Skin epidermis (tissue), 12 donors: Measurements from ENCODE around the gene PARP6.

Experiments
- H3K27ac ChIP-seq, 21 experiments: fragments of 200-600 bp; sonication (generic) in 11 of 21; one replicate each; pipeline ENCODE4 v1.5.0; 2020; ENCODE audit warnings: mild to moderate bottlenecking in 3 of 21, inconsistent platforms in 2 of 21, moderate library complexity in 2 of 21
- H3K4me3 ChIP-seq, 7 experiments: fragments of 200-600 bp; sonication (generic) in 2 of 7; one replicate each; pipeline ENCODE4 v1.5.0; 2020; ENCODE audit warnings: inconsistent platforms in 2 of 7, mild to moderate bottlenecking in 2 of 7, moderate library complexity in 1 of 7

The PARP6 gene

DNA sequence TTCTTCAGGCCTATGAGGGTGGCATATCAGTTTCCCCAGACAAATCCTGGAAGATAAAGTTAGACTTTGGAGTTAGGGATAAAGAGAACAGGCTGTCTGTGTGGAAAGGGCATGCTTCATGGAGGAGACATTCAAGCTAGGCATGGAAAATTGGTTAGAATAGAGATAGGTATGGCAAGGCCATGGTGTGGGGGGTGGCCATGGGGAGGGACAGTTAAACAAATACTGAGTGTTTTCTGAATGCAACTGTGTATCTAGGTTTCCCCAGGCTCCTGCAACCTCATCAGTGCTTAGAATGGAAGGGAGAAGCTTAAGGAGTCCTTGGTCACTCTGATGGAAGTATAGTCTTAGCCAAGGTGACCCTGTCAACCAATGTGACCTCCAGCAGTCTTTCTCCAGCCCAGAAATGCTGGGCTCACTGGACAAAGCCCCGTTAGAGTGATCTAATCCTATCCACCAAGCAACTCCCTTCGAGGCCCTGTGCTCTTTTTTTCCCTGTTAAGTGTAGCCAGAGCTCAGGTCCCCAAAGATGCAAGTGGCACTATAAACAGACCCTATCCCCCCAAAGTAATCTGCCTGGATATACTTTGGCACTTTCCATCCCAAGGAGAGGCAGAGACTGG is 35.9 kb downstream of the PARP6 start:
- Histone ChIP-seq H3K4me3 (no peak overlapping the region), H3K27ac (peak overlapping the region in 19 of 21 experiments; percentile 25 to 92 (median 77))

DNA sequence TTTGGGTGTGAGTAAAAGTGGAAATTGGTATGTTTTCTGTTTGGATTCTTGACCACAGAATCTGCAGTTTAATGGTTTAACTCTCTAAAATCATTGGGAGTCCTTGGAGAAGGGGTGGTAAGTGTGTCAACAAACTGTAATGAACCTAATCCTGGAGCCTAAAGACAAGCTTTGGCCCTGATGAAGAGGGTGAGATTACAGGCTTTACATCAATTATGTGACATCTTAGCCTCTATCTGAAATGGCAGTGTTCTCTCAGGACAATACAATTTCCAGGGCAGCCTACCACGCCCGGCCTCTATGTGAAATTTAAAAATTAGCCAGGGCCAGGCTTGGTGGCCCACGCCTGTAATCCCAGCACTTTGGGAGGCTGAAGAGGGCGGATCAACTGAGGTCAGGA is 37.1 kb downstream of the PARP6 start:
- H3K27ac ChIP-seq: peak overlapping the region in 1 of 21 experiments; percentile 12
- no peak overlapping the region for H3K4me3 ChIP-seq

DNA sequence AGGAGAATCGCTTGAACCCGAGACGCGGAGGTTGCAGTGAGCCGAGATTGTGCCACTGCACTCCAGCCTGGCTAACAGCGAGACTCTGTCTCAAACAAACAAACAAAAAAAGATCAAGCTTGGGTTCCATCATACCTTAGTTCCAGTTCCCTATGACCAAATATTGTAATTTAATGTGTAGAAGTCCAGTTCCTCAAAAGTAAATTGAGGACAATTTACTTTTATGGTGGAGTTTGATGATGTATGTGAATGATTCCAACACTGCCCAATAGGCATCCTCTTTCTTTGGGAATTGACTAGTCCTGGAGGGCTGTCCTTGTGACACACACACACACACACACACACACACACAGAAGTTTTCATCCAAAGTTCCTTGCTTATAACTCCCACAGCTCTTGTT is 38.6 kb downstream of the PARP6 start:
- Histone ChIP-seq H3K27ac (peak overlapping the region in 1 of 21 experiments; percentile 15), H3K4me3 (no peak overlapping the region)

DNA sequence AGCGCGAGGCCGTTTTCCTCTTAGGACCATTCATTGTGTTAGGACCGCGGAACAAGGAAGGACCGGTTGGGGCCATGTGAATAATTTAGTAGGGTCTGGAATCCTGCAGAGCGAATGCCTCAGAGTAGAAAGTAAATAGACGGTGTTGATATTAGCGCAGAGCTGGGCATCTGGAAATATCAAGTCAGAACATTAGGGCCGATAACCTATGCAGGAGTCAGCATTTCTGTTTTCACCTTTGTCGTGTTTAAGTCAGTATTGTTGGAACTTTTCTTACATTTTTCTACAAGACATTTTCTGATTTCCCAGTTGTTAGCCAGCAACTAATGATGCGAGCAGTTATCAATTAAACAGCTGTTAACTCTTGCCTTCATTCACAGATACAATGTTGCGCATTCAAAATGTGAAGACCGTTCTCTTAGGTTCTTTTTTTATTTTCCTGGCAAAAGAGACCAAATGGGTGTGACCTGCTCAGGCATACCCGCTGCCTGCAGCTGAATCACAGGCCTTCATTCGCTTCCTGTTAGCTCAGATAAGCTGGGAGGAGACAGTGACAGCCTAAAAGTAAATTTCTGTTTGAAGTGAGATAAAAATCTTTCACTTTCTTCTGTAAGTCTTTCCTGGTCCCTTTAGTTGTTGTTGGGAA is 40.4 kb downstream of the PARP6 start:
- peak overlapping the region; percentile 78 to 99 (median 96) for H3K27ac ChIP-seq
- H3K4me3 ChIP-seq: peak overlapping the region; percentile 66 to 96 (median 76)

DNA sequence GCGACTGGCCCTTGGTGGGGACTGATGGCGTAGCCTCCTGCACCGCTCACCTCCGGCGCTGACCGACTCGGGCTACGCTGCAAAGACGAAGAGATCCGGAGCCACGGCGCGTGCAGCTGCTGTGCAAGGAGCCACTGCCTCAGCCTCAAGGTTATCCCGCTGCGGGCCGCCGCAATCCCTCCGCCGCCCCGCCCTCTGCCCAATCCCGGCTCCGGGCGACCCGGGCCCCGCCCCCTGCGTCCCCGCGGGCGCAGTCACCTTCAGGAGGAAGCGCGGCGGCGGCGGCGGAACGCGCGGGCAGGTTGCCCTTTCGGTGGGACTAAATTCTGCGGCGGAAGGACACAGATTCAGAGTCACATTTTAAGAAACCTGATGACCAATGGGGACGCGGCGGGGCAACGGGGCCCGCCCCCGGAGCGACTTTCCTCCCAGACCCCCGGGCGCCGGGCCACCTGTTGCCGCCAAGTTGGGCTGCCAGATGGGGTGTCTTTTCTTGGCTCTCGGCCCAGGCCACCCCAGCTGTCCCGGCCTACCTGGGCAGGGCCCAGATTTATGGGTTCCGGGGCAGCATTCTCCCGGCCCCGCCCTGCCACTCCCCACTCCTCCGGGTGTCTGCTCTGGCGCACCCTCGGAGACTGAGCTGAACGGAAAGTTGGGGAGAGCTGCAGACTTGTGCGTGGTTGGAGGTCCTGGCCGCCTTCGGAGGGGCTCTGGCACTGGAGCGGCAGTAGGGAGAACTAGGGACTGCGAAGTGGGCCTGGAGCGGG is 41.1 kb downstream of the PARP6 start, which contains the start of gene PKM:
Gene PKM, minus strand, starts transcription at position 125 of the 767 bp plus-strand sequence. CDS start 12,093 bp downstream, outside the sequence.
- Histone ChIP-seq H3K27ac (peak within 1 kb of the TSS; percentile 87 to 99 (median 96)), H3K4me3 (peak within 1 kb of the TSS; percentile 66 to 96 (median 76))

DNA sequence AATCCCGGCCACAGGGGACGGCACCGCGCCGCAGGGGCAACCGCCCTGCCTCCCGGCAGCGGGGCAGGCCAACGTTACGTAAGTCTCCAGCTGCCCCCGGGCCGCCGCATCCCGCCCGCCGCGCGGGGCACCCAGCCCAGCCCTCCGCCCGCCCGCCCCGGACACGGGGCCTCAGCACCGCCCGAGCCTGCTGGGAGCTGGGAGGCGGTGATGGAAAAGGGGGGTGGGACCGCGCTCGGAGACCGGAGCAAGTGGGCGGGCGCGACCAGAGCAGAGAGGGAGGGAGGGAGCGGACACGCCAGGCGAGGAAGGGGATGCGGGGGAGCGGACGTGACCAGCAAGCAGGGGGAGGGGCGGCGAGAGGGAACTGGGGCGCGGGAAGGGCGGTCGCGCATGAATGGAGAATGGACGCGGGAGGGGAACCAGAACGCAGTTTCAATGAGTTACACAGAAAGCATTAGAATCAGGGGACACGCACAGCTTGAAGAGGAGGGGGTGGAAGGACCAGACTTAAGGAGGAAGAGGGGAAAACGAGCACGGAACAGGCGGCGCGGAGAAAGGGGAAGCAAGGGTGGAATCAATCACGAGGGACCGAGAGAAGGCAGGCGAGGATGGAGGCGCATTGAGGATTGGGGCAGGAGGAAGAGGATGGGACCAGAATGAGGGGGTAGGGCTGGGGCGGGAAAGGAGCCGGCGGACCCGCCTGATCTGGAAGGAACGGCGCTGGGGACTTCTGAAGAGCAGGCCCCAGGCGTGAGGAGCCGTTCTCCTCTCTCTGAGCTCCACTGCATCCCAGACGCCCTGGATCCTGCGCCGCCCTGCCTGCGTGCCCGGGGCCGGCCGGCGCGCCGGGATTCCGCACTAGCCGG is 41.9 kb downstream of the PARP6 start:
- Histone ChIP-seq H3K4me3 (peak overlapping the region; percentile 66 to 96 (median 76)), H3K27ac (peak overlapping the region; percentile 87 to 99 (median 96))

DNA sequence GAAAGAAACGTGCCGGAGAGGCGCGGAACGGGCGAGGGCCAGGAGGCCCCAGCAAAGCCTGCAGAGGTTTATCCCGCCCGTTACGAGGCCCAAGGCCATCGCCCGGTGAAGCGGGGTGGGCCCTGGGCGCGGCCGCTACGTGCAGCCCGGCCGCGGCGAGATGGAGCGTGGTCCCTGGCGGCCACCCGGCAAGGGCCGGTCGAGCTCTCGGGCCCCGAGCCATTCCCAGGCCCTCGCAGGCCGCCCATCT is 42.5 kb downstream of the PARP6 start:
- Histone ChIP-seq H3K27ac (peak overlapping the region; percentile 87 to 99 (median 96)), H3K4me3 (peak overlapping the region; percentile 66 to 96 (median 76))

DNA sequence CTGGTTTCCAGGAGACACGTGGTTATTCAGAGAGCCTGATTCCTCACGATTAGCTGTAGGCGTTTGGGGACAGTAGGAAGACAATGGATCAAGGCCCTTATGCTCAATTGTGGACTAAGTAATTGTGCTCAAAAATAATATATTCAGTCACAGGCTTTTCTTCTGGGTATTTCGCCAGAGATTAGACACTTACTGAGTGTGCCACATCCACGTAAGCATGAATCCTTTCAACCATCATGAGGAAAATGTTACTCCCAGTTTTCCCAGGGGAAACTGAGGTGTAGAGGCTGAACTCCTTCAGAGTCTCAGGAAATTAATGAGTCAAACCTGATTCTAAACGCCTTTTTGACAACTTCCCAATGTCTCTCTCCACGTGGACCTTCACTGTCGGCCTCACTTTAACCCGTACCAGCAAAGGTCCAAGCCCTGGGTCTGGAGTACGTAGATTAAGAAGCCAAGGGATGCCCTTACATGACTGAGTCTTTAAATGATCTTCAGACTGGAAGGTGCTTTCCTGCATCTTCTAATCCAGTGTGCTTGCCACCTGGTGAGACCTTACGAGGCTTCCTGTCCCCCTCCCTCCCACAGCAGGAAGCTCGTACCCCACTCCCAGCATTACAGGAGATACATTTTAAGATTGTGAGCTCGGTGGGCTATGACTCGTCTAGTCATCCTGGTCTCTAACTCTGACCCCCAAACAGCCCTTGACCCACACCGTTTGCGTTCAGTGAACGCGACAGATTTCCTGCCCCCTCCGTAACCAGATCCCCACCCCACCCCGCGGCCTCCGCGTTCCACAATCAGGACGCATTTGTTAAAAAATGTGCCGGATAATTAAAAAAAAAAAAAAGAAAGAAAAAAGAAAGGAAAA is 43.0 kb downstream of the PARP6 start:
- peak overlapping the region; percentile 66 to 96 (median 76) for H3K4me3 ChIP-seq
- peak overlapping the region; percentile 87 to 99 (median 96) for H3K27ac ChIP-seq

DNA sequence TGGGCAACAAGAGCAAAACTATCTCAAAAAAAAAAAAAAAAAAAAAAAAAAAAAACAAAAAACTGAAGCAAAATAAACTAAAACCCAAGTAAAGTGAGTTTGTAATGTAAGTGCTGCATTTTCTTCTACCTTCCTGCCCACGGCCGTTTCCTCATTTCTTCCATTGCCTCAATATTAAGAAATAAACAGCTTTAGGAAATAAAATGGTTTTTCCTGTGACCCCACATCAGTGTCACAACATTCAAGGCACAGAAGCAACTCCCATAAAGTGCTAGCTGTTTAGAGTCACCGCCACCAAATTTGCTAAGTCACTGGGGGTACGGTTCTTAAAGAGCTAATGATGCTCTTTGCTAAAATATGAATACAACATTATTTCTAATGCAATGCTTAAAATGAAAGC is 44.6 kb downstream of the PARP6 start:
- H3K27ac ChIP-seq: peak overlapping the region in 19 of 21 experiments; percentile 87 to 99 (median 97)

DNA sequence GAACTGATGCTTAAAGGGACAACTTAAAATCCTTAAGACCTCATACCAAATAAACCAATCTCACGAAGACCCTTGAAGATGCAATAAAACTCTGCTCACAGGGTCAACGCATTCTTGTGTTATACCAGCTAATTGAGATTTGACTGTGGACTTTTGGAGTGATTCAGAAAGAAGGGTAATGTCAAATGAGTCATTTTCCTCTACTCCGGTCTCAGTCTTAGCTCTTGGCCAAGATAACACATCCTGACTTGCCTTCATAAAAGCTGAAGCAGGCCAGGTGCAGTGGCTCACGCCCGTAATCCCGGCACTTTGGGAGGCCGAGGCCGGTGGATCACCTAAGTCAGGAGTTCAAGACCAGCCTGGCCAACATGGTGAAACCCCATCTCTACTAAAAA is 45.2 kb downstream of the PARP6 start:
- Histone ChIP-seq H3K4me3 (peak overlapping the region in 5 of 7 experiments; percentile 66 to 96 (median 75)), H3K27ac (peak overlapping the region in 20 of 21 experiments; percentile 25 to 99 (median 96))

More for the DNA sequence above, 44.6 kb downstream of the PARP6 start:
- peak overlapping the region; percentile 66 to 96 (median 76) for H3K4me3 ChIP-seq

DNA sequence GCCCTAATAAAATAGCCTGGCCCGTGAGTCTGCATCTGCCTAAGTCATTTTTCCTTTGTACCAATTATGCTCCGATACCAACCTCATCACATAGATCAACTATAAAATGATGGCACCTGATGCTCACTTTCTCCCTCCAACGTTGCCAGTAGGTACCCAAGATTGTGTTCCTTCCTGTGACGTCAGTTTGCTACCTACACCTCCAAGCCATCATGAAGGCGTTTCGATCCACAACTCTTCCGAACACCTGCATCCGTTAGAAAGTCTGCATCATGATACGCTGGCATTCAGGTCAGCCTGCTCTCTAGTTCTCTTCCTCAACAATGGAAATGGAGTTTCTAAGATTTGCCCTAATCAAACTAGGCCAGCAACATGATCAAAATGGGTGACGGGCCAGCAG is 49.1 kb downstream of the PARP6 start:
- H3K4me3 ChIP-seq: no peak overlapping the region
- peak overlapping the region in 12 of 21 experiments; percentile 2 to 77 (median 58) for H3K27ac ChIP-seq

DNA sequence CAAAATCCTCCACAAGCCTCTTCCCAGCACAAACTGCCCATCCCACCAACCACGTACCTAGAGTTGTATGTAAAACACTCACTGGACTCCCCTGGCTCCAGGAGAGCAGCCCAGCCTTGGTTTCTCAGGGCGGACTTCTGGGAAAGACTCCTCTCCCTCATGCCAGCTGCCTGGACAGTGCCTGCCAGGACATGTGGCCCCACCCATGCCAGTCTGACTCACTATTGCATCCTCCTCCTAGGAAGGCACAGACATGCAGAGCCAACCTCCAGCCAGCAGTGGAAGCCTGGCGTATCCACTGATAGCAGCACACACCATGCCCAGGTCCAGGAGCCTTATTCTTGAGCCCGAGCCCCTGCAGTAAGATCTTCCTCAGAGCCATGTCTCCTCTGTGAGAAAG is 50.0 kb downstream of the PARP6 start:
- Histone ChIP-seq H3K4me3 (no peak overlapping the region), H3K27ac (peak overlapping the region in 19 of 21 experiments; percentile 33 to 77 (median 64))

DNA sequence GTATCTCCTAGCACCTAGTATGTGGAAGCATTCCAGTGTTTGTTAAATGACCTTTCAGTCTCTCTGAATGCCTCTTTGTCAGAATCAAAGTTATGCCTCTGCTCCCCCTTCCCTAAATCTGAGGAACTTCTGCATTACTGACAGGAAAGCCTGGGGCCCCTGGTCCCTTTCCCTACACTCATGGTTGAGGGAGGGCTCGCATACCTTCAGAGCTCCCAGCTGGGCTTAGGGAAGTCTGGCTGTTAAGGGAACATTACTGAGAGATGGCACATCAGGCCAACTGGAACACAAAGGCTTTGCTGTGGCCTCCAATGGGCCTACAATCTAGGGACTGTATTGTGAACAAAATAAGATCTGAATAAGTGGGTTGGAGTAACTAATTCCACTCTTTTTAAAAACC is 51.7 kb downstream of the PARP6 start:
- H3K27ac ChIP-seq: peak overlapping the region in 9 of 21 experiments; percentile 1 to 70 (median 38)
- H3K4me3 ChIP-seq: no peak overlapping the region

DNA sequence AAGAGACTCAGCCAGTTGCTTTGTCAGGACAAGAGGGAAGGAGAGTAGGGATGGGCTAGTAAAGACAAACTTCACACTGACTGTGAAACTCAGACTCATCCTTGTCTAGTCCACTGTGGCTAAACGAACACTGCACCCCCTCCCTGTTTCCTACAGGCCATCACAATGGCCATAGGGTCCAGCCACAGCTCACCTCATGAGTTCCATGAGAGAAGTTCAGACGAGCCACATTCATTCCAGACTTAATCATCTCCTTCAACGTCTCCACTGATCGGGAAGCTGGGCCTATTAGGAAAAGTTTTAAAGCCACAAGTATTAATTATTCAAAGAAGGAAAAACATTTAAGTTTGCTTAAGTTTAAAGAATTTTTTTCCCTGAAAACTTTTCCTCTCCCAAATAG is 55.1 kb downstream of the PARP6 start:
- no peak overlapping the region for H3K4me3 ChIP-seq
- H3K27ac ChIP-seq: peak overlapping the region in 2 of 21 experiments; percentile 6 to 44

DNA sequence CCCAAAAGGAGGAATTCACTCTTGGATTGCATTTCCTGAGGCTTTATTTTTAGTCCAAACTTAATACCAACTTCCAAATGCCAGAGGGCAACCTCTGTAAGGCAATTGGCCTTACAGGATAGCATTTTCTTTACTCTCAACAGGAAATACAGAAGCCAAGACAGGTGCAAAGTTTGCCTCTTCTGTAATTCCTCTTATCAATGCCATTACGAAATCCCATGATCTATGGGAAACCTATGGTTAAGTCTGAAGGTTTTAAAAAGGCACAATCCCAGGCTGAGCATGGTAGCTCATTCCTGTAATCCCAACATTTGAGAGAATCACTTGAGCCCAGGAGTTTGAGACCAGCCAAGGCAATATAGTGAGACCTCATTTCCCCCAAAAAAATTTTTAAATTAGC is 56.3 kb downstream of the PARP6 start:
- Histone ChIP-seq H3K4me3 (no peak overlapping the region), H3K27ac (peak overlapping the region in 1 of 21 experiments; percentile 6)

DNA sequence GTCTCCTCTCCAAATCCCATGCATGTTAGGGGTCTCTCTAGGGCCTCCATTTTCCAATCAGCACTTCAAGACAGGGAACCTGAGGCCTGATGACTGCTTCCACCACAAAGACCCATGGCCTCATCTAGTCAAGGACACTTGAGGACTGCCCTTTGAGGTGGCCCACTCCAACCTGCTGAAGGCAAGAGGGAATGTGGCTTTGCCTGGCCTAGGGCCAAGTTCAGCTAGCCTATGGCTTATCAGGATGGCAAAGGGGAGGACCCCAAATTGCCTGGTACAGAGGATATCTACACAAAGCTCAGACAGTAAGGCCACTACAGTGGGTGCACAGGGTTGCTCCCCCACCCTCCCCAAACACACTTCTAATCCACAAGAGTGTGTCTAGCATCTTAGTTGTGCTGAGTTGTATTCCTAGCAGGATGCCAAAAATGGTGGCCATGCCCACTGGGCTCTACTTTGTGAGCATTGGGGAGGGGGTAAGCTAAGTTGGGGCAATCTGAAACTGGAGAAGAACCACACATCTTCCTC is 64.7 kb downstream of the PARP6 start:
- Histone ChIP-seq H3K4me3 (no peak overlapping the region), H3K27ac (no peak overlapping the region)

DNA sequence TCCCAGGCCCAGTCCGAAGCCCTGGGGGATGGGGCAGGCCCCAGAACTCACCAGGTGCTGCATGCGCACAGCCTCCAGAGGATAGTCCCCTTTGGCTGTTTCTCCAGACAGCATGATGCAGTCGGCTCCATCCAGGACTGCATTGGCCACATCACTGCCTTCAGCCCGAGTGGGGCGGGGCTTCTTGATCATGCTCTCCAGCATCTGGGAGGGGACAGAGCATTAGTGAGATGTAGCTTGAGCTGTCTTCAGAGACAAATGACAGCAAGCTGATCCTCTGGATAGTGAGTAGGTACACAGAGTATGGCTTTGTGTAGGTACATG is 65.7 kb downstream of the PARP6 start:
- Histone ChIP-seq H3K4me3 (no peak overlapping the region), H3K27ac (no peak overlapping the region)

DNA sequence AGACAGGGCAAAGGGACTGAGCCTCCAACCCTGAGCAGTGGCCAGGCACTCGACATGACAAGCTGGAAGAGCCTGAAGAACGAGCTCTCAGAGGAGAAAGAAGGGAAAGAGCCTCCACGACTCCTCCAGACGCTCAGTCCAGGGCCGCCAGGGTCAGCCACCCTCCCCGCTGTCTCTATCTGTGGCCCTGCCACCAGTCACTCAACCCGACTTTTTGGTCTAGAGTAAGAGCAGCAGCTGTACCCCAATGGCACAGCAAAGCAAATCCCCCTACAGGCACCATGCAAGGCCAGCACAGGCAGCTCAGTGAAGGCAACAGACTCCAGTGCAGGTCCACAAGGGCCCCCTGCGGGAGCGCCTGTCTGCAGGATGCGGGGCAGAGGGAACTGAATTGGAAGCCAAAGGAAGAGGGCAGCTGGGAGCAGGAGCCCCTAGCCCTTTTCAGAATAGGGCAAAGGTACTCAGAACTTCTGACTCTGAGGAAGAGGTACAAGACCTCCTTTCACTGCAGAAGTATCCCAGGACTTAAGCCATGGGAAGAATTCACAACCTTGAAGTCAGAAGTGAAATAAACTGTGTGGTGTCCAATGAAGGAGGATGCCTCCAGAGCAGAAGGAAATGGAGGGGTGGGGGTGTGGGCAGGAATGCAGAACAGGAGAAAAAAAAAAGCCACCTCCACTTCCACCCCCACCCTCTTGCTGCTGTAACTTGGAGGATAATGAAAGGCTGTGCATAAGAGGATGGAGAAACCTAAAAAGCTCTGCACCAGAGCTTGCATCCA is 66.3 kb downstream of the PARP6 start:
- Histone ChIP-seq H3K27ac (peak overlapping the region in 1 of 21 experiments; percentile 30), H3K4me3 (no peak overlapping the region)
